SK-N-SH treated with all-trans-retinoic acid at 6 μM for 48 hours (cell line): Measurements from ENCODE around the gene TFF3.

ENCODE experiments used
- ATAC-seq: fragments of 200-7000 bp; cut with Tn5 transposase; 3 replicates; pipeline ENCODE4 v1.9.1; 2020; ENCODE audit warnings: mild to moderate bottlenecking, moderate library complexity
- ARNTL ChIP-seq: fragments of 450-650 bp; formaldehyde crosslinking; IDR thresholded peaks from 2 replicates; pipeline ENCODE4 v1.5.0; 2020; ENCODE audit warnings: low read depth, mild to moderate bottlenecking, moderate library complexity, borderline replicate concordance
- BACH2 ChIP-seq: fragments of 250-450 bp; sonication (Bioruptor Pico); IDR thresholded peaks from 2 replicates; pipeline ENCODE4 v1.9.0; 2021; ENCODE audit warnings: mild to moderate bottlenecking, borderline replicate concordance
- CREB5 ChIP-seq: fragments of 250-450 bp; sonication (Bioruptor Pico); IDR thresholded peaks from 2 replicates; pipeline ENCODE4 v1.5.1; 2020; ENCODE audit warnings: low read depth, mild to moderate bottlenecking, moderate library complexity
- CSRNP3 ChIP-seq: fragments of 250-450 bp; sonication (Bioruptor Pico); IDR thresholded peaks from 2 replicates; pipeline ENCODE4 v1.5.1; 2021; ENCODE audit warnings: mild to moderate bottlenecking, moderate library complexity
- GLIS3 ChIP-seq: fragments of 250-450 bp; sonication (Bioruptor Pico); IDR thresholded peaks from 2 replicates; pipeline ENCODE4 v1.5.0; 2020; ENCODE audit warnings: mild to moderate bottlenecking, moderate library complexity
- ISL1 ChIP-seq: fragments of 250-450 bp; sonication (Bioruptor Pico); IDR thresholded peaks from 2 replicates; pipeline ENCODE4 v2.1.2; 2022; ENCODE audit warnings: mild to moderate bottlenecking, moderate library complexity
- OSR1 ChIP-seq: fragments of 250-450 bp; sonication (Bioruptor Pico); IDR thresholded peaks from 2 replicates; pipeline ENCODE4 v1.8.0; 2022; ENCODE audit warnings: moderate library complexity, mild to moderate bottlenecking, inconsistent platforms
- PATZ1 ChIP-seq: fragments of 250-450 bp; sonication (Bioruptor Pico); IDR thresholded peaks from 2 replicates; pipeline ENCODE4 v1.8.0; 2020; ENCODE audit warnings: mild to moderate bottlenecking, moderate library complexity, borderline replicate concordance
- POU6F1 ChIP-seq: fragments of 250-450 bp; sonication (Bioruptor Pico); IDR thresholded peaks from 2 replicates; pipeline ENCODE4 v1.8.0; 2021; ENCODE audit warnings: low read depth, mild to moderate bottlenecking, moderate library complexity, borderline replicate concordance
- PPARA ChIP-seq: fragments of 250-450 bp; sonication (Bioruptor Pico); IDR thresholded peaks from 2 replicates; pipeline ENCODE4 v1.5.0; 2020; ENCODE audit warnings: mild to moderate bottlenecking, borderline replicate concordance
- RARB ChIP-seq: fragments of 250-450 bp; sonication (Bioruptor Pico); IDR thresholded peaks from 2 replicates; pipeline ENCODE4 v1.8.0; 2021; ENCODE audit warnings: mild to moderate bottlenecking, moderate library complexity
- SNAI2 ChIP-seq: fragments of 250-450 bp; sonication (Bioruptor Pico); IDR thresholded peaks from 2 replicates; pipeline ENCODE4 v1.5.0; 2020; ENCODE audit warnings: mild to moderate bottlenecking, moderate library complexity
- TSHZ2 ChIP-seq: fragments of 250-450 bp; sonication (Bioruptor Pico); IDR thresholded peaks from 2 replicates; pipeline ENCODE4 v1.5.0; 2020; ENCODE audit warnings: mild to moderate bottlenecking, moderate library complexity
- ZNF70 ChIP-seq: fragments of 450-650 bp; formaldehyde crosslinking; IDR thresholded peaks from 2 replicates; pipeline ENCODE4 v1.5.0; 2020; ENCODE audit warnings: mild to moderate bottlenecking, moderate library complexity
- ZNF8 ChIP-seq: fragments of 450-650 bp; formaldehyde crosslinking; IDR thresholded peaks from 2 replicates; pipeline ENCODE4 v1.5.0; 2020; ENCODE audit warnings: mild to moderate bottlenecking, moderate library complexity

Gene TFF3

DNA sequence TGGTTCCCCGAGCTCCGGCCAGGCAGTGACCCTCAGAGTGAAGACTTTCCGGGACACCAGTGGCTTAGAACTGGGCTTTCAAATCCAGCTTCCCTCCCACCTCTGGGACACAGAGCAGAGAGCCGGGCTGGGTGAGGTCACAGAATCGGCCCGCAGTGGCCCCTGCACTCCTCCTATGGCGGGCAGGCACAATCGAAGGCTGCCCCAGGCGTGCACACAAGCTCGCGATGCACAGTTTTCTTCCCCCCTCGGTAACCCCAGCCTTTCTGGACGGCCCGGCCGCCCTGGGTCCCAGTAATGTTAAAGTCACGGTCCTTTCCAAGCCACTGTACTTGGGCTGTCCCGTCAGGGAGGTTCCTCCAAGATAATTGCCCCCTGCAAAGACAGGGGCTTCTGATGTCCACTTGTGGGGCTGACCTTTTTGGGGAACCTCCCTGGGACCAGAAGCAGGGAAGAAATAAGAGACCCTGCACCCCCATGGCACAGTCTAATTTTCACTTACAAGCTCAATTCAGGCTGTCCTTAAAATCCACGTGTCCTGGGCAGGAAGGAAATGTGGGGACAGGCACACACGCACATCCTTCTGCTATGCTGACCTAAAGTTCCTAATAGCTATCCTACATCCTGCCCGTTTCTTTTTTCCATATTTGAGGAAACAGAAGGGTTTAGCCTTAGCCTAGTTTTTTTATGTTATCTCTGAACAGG, 13.7 kb downstream of the TFF3 start:
- no peak for ATAC-seq
- TF ChIP-seq ISL1 (CRISPR knock-in tag) (no peak), CSRNP3 (CRISPR knock-in tag) (no peak), PPARA (CRISPR knock-in tag) (no peak), PATZ1 (CRISPR knock-in tag) (no peak), SNAI2 (CRISPR knock-in tag) (no peak), ZNF70 (CRISPR knock-in tag) (no peak), GLIS3 (CRISPR knock-in tag) (no peak), CREB5 (no peak), TSHZ2 (no peak), RARB (no peak)
- TF ChIP-seq, all 23 proteins: peak for 0

DNA sequence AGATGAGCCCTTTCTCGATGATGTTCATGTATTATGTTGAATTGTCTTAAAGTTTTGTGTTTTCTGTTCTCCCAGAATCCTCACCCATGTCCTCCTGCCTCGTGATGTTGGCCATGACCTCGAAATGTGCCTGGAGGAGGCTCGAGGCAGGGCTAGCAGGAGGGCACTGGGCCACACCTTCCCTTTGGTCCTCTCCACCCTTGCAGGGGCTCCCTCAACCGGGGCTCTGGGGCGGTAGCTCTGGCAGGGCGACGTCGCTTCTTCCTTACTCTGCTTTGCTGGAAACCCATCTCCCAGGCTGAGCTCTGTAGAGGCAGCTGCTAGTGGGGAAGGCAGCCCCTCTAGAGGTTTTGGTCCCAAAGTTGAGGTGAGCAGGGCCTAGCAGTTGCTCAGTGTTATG, 14.3 kb downstream of the TFF3 start:
- TF ChIP-seq CSRNP3 (CRISPR knock-in tag) (no peak), SNAI2 (CRISPR knock-in tag) (no peak), POU6F1 (CRISPR knock-in tag) (no peak), ARNTL (CRISPR knock-in tag) (no peak), OSR1 (CRISPR knock-in tag) (no peak), BACH2 (CRISPR knock-in tag) (no peak), CREB5 (no peak)
- TF ChIP-seq, all 23 proteins: peak for 0
- ATAC-seq = no peak

- TF ChIP-seq GLIS3 (CRISPR knock-in tag) (no peak), TSHZ2 (no peak), PPARA (CRISPR knock-in tag) (no peak), ISL1 (CRISPR knock-in tag) (no peak), BACH2 (CRISPR knock-in tag) (no peak), ZNF8 (no peak), ARNTL (CRISPR knock-in tag) (no peak)
- TF ChIP-seq, all 23 proteins: peak for 0
- no peak for ATAC-seq
Measured at GRCh38 chr21:42300045-42300583, 15.1 kb downstream of the TFF3 start.
